ENCODE measurements around the gene RNF220. TPM values are rescaled to one million over a fixed set of nuclear protein-coding genes. Genes with fewer than 3 reads are reported as not detected.

RNF220 gene
- polyA plus RNA-seq, 1 of the 3 experiments (the other 2 are of a cell fraction), result 83.7 TPM

- H3F3A ChIP-seq (replicated peaks; ENCODE audit: insufficient read depth), result no peaks in the 10 kb centered on the region
Observed at GRCh38 chr1:44659566-44659965, 254.5 kb downstream of the RNF220 start.

GRCh38 chr1:44660176-44660575 lies 255.1 kb downstream of the RNF220 start:
- Histone ChIP-seq H3K9me2 (no peaks in the 10 kb centered on the region), H2AFZ (ENCODE audit: low read depth) (no peak overlapping the region)
- POLR2A ChIA-PET, result interaction anchor here (0.8 to 1.3 kb wide), 3 partner anchors 9 to 25 kb away, joined by 3 to 7 read pairs (median 6); partner anchors contain the start of genes ARMH1 and TMEM53

More at GRCh38 chr1:44659566-44659965, 254.5 kb downstream of the RNF220 start:
- Histone ChIP-seq H4K20me1 (ENCODE audit: insufficient read depth) (no peaks in the 10 kb centered on the region), H3K9me3 (no peaks in the 10 kb centered on the region), H3K9ac (no peak overlapping the region), H3K79me2 (ENCODE audit: insufficient read depth) (no peaks in the 10 kb centered on the region), H3K27ac (ENCODE audit: low read depth in 2 of 2, low read length in 1 of 2) (no peak overlapping the region), H3K27me3 (ENCODE audit: insufficient read depth) (no peaks in the 10 kb centered on the region), H2AFZ (ENCODE audit: low read depth) (no peak overlapping the region), H3K4me3 (ENCODE audit: low read depth in 2 of 2, low read length in 1 of 2) (no peak overlapping the region), H3K36me3 (replicated peaks in 1 of 2; ENCODE audit: control insufficient read depth in 1 of 2, insufficient read depth in 2 of 2, low read length in 1 of 2) (no peaks in the 10 kb centered on the region), H3K4me2 (no peak overlapping the region), H3K4me1 (ENCODE audit: control insufficient read depth in 1 of 2, insufficient read depth in 2 of 2, low read depth in 1 of 2, low read length in 1 of 2) (peaks cover 0 to 14% of the 10 kb centered on the region in 2 experiments; a peak in 1 of 4 replicates), H3K9me2 (no peaks in the 10 kb centered on the region)
- no peak for DNase-seq
- TF ChIP-seq TEAD4 (IDR thresholded peaks at IDR 0.05; ENCODE audit: borderline replicate concordance, insufficient read depth) (no peak), FOSL2 (IDR thresholded peaks at IDR 0.05; ENCODE audit: borderline replicate concordance, low read depth) (no peak)
- POLR2A ChIA-PET, result interaction anchor here (0.8 to 1.3 kb wide), 2 partner anchors 14 to 25 kb away, joined by 3 to 7 read pairs; partner anchors contain the start of genes ARMH1 and TMEM53
- WGBS (ENCODE audit: low lambda C conversion rate), result 95% methylated on average over 3 of the region's 4 CpGs
- CTCF ChIA-PET, result interaction anchor here (0.7 to 7.6 kb wide), 12 partner anchors 8 to 442 kb away, joined by 3 to 45 read pairs (median 5); partner anchors contain the start of genes ARMH1 and TMEM53

More at GRCh38 chr1:44660176-44660575, 255.1 kb downstream of the RNF220 start:
- 47% methylated on average over 4 of the region's 9 CpGs for WGBS (ENCODE audit: low lambda C conversion rate)
- CTCF ChIA-PET, result interaction anchor here (0.7 to 7.6 kb wide), 11 partner anchors 8 to 88 kb away, joined by 3 to 45 read pairs (median 5); partner anchors contain the start of genes ARMH1 and TMEM53
- H3K9ac ChIP-seq, result no peak overlapping the region
- H3K9me3 ChIP-seq, result no peaks in the 10 kb centered on the region
- no peaks in the 10 kb centered on the region for H3F3A ChIP-seq (replicated peaks; ENCODE audit: insufficient read depth)
- no peaks in the 10 kb centered on the region for H4K20me1 ChIP-seq (ENCODE audit: insufficient read depth)
- H3K27me3 ChIP-seq (ENCODE audit: insufficient read depth), result no peaks in the 10 kb centered on the region
- peak; percentile 88 for DNase-seq
- no peak overlapping the region for H3K4me2 ChIP-seq
- H3K4me1 ChIP-seq (ENCODE audit: control insufficient read depth in 1 of 2, insufficient read depth in 2 of 2, low read depth in 1 of 2, low read length in 1 of 2), result peaks cover 0 to 14% of the 10 kb centered on the region in 2 experiments; a peak in 1 of 4 replicates
- no peaks in the 10 kb centered on the region for H3K79me2 ChIP-seq (ENCODE audit: insufficient read depth)
- no peaks in the 10 kb centered on the region for H3K36me3 ChIP-seq (replicated peaks in 1 of 2; ENCODE audit: control insufficient read depth in 1 of 2, insufficient read depth in 2 of 2, low read length in 1 of 2)
- no peak overlapping the region for H3K4me3 ChIP-seq (ENCODE audit: low read depth in 2 of 2, low read length in 1 of 2)
- peak in 1 of 2 experiments; percentile 44; a peak in 1 of 4 replicates for TF ChIP-seq EP300 (IDR thresholded peaks at IDR 0.05; ENCODE audit: borderline replicate concordance in 1 of 2, low read depth in 1 of 2, low read length in 1 of 2)
- no peak for TF ChIP-seq FOSL2 (IDR thresholded peaks at IDR 0.05; ENCODE audit: borderline replicate concordance, low read depth)
- TF ChIP-seq MXI1 (IDR thresholded peaks at IDR 0.05; ENCODE audit: low read depth, low read length), result peak; percentile 85
- peak; percentile 40 for TF ChIP-seq RAD21 (IDR thresholded peaks at IDR 0.05; ENCODE audit: low read length)
- TF ChIP-seq SIN3A (IDR thresholded peaks at IDR 0.05; ENCODE audit: borderline replicate concordance, low read depth, low read length), result no peak
- no peak for TF ChIP-seq PBX3 (IDR thresholded peaks at IDR 0.05)
- TF ChIP-seq GABPA (IDR thresholded peaks at IDR 0.05; ENCODE audit: low read depth), result no peak
- TF ChIP-seq RCOR1 (IDR thresholded peaks at IDR 0.05; ENCODE audit: low read length), result peak; percentile 80; the same call in 1 of the 2 replicates
- no peak for TF ChIP-seq MAX (IDR thresholded peaks at IDR 0.05; ENCODE audit: low read depth)
- TF ChIP-seq SMC3 (IDR thresholded peaks at IDR 0.05; ENCODE audit: low read depth, low read length), result no peak; the same call in 1 of the 2 replicates
- no peak for TF ChIP-seq REST (IDR thresholded peaks at IDR 0.05; ENCODE audit: low read depth, low read length)
- TF ChIP-seq JUND (IDR thresholded peaks at IDR 0.05), result no peak
- no peak for TF ChIP-seq EZH2phosphoT487 (IDR thresholded peaks at IDR 0.05; ENCODE audit: borderline replicate concordance, low read depth)
- peak; percentile 71 for TF ChIP-seq FOXJ3 (CRISPR knock-in tag; IDR thresholded peaks at IDR 0.05)
- peak; percentile 17; the same call in 1 of the 2 replicates for TF ChIP-seq NRF1 (IDR thresholded peaks at IDR 0.05; ENCODE audit: low read depth, low read length)
- peak; percentile 92 for TF ChIP-seq CHD2 (IDR thresholded peaks at IDR 0.05; ENCODE audit: low read length, partially characterized antibody)
- TF ChIP-seq TAF1 (IDR thresholded peaks at IDR 0.05; ENCODE audit: borderline replicate concordance, low read depth, low read length), result no peak
- H3K27ac ChIP-seq (ENCODE audit: low read depth in 2 of 2, low read length in 1 of 2), result no peak overlapping the region

All from SK-N-SH (cell line).